GM12878 (cell line): Measurements from ENCODE around the gene RAB44. TPM values are rescaled to one million over a fixed set of nuclear protein-coding genes. Genes with fewer than 3 reads are reported as not detected.

Source experiments
- ATAC-seq: fragments of 200-7000 bp; cut with Tn5 transposase; 3 replicates; pipeline ENCODE4 v1.9.1; 2020; ENCODE audit warnings: mild to moderate bottlenecking, moderate library complexity
- BruUV-seq: library from RNA; stranded (reverse); fragments of 400-500 nt; replicated peaks from 2 replicates; lab custom pipeline; 2021; lab: Mats Ljungman, UMichigan
- CTCF ChIA-PET: fragments of 300-600 bp; sonication (Branson Sonifier 250); formaldehyde crosslinking; extraction: SDS; loops from one replicate; lab custom pipeline; 2021; ENCODE audit warnings: inconsistent platforms; lab: Yijun Ruan, JAX
- POLR2A ChIA-PET: fragments of 350-600 bp; formaldehyde crosslinking; extraction: SDS; loops from one replicate; lab custom pipeline; 2021; ENCODE audit warnings: inconsistent platforms; lab: Charles Lee
- RAD21 ChIA-PET: fragments of 300-600 bp; sonication (Branson Sonifier 250); formaldehyde crosslinking; loops from one replicate; lab custom pipeline; 2023; ENCODE audit warnings: antibody characterized with exemption; ENCODE audit not compliant: unreplicated experiment; lab: Charles Lee
- SMC1A ChIA-PET: fragments of 300-600 bp; sonication (Branson Sonifier 250); formaldehyde crosslinking; loops from one replicate; lab custom pipeline; 2023; ENCODE audit not compliant: unreplicated experiment, uncharacterized antibody; lab: Charles Lee
- DNase-seq: peaks from one replicate; pipeline ENCODE4 v3.0.0-alpha.2; 2011; ENCODE audit warnings: low read depth, low spot score
- FAIRE-seq: peaks from 3 replicates; lab custom pipeline; 2011; peaks lifted over from hg19 to GRCh38; lab: Jason Lieb, UNC
- H2AFZ ChIP-seq: 2 replicates; pipeline ENCODE4 v1.6.0; 2011; ENCODE audit warnings: low read depth, low read length, control low read depth; ENCODE audit not compliant: control insufficient read depth
- H3K27ac ChIP-seq: 2 replicates; pipeline ENCODE4 v1.5.1; 2011; ENCODE audit warnings: control low read depth; ENCODE audit not compliant: control insufficient read depth, insufficient read depth
- H3K27me3 ChIP-seq, 2 experiments: replicated peaks in 1 of 2; 2 replicates each; pipeline versions ENCODE4 v1.6.0 to v1.6.1; 2011; ENCODE audit warnings: low read length in 1 of 2; ENCODE audit not compliant: control insufficient read depth in 2 of 2, insufficient read depth in 2 of 2
- H3K36me3 ChIP-seq, 2 experiments: 2 replicates each; pipeline ENCODE4 v1.5.1; 2011; ENCODE audit warnings: low read length in 1 of 2; ENCODE audit not compliant: control insufficient read depth in 2 of 2, insufficient read depth in 2 of 2
- H3K4me1 ChIP-seq: 2 replicates; pipeline ENCODE4 v1.6.1; 2011; ENCODE audit warnings: mild to moderate bottlenecking, low read length, moderate library complexity, mixed read lengths; ENCODE audit not compliant: control insufficient read depth, insufficient read depth
- H3K4me2 ChIP-seq: 2 replicates; pipeline ENCODE4 v1.6.0; 2011; ENCODE audit warnings: control low read depth; ENCODE audit not compliant: control insufficient read depth, insufficient read depth
- H3K4me3 ChIP-seq: fragments of 200-600 bp; sonication (generic); 2 replicates; pipeline ENCODE4 v1.5.1; 2016
- H3K79me2 ChIP-seq: 2 replicates; pipeline ENCODE4 v1.6.0; 2011; ENCODE audit warnings: low read length; ENCODE audit not compliant: control insufficient read depth, insufficient read depth
- H3K9ac ChIP-seq: 2 replicates; pipeline ENCODE4 v1.8.0; 2011; ENCODE audit warnings: low read length, control low read depth, mixed read lengths; ENCODE audit not compliant: control insufficient read depth, insufficient read depth
- H3K9me3 ChIP-seq: replicated peaks from 3 replicates; pipeline ENCODE4 v1.5.1; 2011; ENCODE audit warnings: mild to moderate bottlenecking, low read length; ENCODE audit not compliant: control insufficient read depth, insufficient read depth
- H4K20me1 ChIP-seq: 2 replicates; pipeline ENCODE4 v1.6.0; 2011; ENCODE audit not compliant: control insufficient read depth, insufficient read depth
- DPF2 ChIP-seq: fragments of 450-650 bp; IDR thresholded peaks from 2 replicates; pipeline ENCODE4 v1.6.1; 2017; ENCODE audit warnings: mild to moderate bottlenecking
- EED ChIP-seq: sonication (generic); IDR thresholded peaks from 2 replicates; pipeline ENCODE4 v1.6.1; 2016; ENCODE audit warnings: antibody characterized with exemption, low read depth
- EZH2 ChIP-seq: IDR thresholded peaks from 2 replicates; pipeline ENCODE4 v1.6.1; 2012; ENCODE audit warnings: low read depth, mild to moderate bottlenecking, control low read depth, inconsistent platforms, low read length, borderline replicate concordance; ENCODE audit not compliant: control insufficient read depth
- FOS ChIP-seq: IDR thresholded peaks from 3 replicates; pipeline ENCODE4 v1.6.1; 2011; ENCODE audit warnings: borderline replicate concordance; ENCODE audit not compliant: insufficient read length; ENCODE audit errors: extremely low read depth
- KAT2A ChIP-seq: conservative IDR thresholded peaks from 2 replicates; pipeline ENCODE4 v1.6.1; 2011; ENCODE audit warnings: low read depth, low read length; ENCODE audit not compliant: control insufficient read depth
- NBN ChIP-seq: fragments of 450-650 bp; IDR thresholded peaks from 2 replicates; pipeline ENCODE4 v1.6.1; 2016
- POLR2A ChIP-seq: IDR thresholded peaks from 2 replicates; pipeline ENCODE4 v1.6.1; 2011; ENCODE audit warnings: low read depth, mild to moderate bottlenecking, low read length
- TCF3 ChIP-seq: IDR thresholded peaks from 2 replicates; pipeline ENCODE4 v1.6.1; 2012; ENCODE audit warnings: low read depth, mild to moderate bottlenecking, low read length, borderline replicate concordance; ENCODE audit not compliant: insufficient read depth
- TCF7 ChIP-seq: IDR thresholded peaks from 2 replicates; pipeline ENCODE4 v1.6.1; 2014; ENCODE audit warnings: antibody characterized with exemption, borderline replicate concordance
- WGBS: methylation state at CpG from one replicate; pipeline ENCODE4 v1.1.6; 2016; ENCODE audit warnings: low lambda C conversion rate; ENCODE audit not compliant: insufficient replicate concordance, insufficient coverage; ENCODE audit errors: missing lambda C conversion rate; 5-methylcytosine and 5-hydroxymethylcytosine counted together
- in situ Hi-C: fragments of 300-500 bp; cut with MboI; formaldehyde crosslinking; loops from 9 replicates; pipeline ENCODE4 v1.14.3; 2018; ENCODE audit warnings: mixed read lengths
- intact Hi-C: fragments of 100-400 bp; cut with micrococcal nuclease; formaldehyde crosslinking; loops from one replicate; pipeline ENCODE4 v1.14.2; 2022; ENCODE audit not compliant: unreplicated experiment
- polyA plus RNA-seq, 11 experiments: library from polyadenylated mRNA; depleted of rRNA in 4 of 11; unstranded in 6 of 11; stranded (reverse) in 5 of 11; fragments of >200 nt; fragmentation: Nextera tagmentation in 4 of 11; fragmentation: Illumina TruSeq in 1 of 11; extraction: Ambion mirVana in 4 of 11; extraction: Trizol in 1 of 11; gene quantifications; 1 replicate in 1 of 11; 2 replicates in 10 of 11; pipeline versions ENCODE4 v1.2.1 to v1.2.3, GENCODE V29; 2011 to 2016; ENCODE audit warnings: inconsistent platforms in 2 of 11, missing spikeins in 2 of 11, low read depth in 1 of 11
- total RNA-seq, 4 experiments: library from RNA; depleted of rRNA in 3 of 4; stranded (reverse); fragments of >200 nt in 3 of 4; fragmentation: Illumina TruSeq in 1 of 4; extraction: Trizol in 1 of 4; gene quantifications; 2 replicates each; pipeline versions ENCODE4 v1.2.1 to v1.2.3, GENCODE V29; 2013 to 2021

The RAB44 gene
- total and polyA plus RNA-seq, 10 of the 15 experiments (the other 5 are each of a cell fraction or from before 2014, with no cell fraction given): 0.01 to 0.08 (median 0.05) TPM; not detected in 2

DNA sequence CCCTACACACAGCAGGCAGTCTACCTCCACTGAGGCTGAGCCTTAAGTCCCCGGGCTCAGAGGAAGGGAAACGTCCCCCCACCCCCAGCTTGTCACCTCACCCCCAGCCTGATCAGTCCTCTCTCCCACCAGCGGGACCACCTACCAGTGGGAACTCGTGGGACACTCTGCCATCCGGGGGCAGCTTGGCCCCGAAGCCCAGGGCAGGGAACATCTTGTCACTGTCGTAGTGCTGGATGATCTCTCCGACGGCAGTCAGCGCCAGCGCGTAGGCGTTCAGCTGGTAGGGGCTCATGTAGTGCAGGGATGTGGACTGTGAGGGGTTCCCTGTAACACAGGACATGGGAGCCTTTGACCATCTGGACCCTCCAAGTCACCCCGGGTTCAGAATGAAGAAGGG lies 48.6 kb downstream of the RAB44 start:
- RAD21 ChIA-PET: no interaction called here
- POLR2A ChIA-PET: no interaction called here
- in situ Hi-C loops (no loop called here), intact Hi-C loops (no loop called here)
- Histone ChIP-seq H3K4me3 (no peak overlapping the region), H3K79me2 (no peaks in the 10 kb centered on the region), H3K27me3 (no peaks in the 10 kb centered on the region), H3K4me1 (no peaks in the 10 kb centered on the region; the same call in 1 of the 2 replicates), H3K9me3 (no peaks in the 10 kb centered on the region; the same call in 1 of the 3 replicates), H3K27ac (no peak overlapping the region), H4K20me1 (no peaks in the 10 kb centered on the region), H3K4me2 (no peak overlapping the region), H3K9ac (no peak overlapping the region), H3K36me3 (peaks cover 0 to 2% of the 10 kb centered on the region in 2 experiments; a peak in 2 of 4 replicates), H2AFZ (no peak overlapping the region)
- WGBS: 93% methylated on average over 13 of the region's 14 CpGs
- TF ChIP-seq TCF3: no peak
- DNase-seq (no peak), FAIRE-seq (no peak), ATAC-seq (no peak)
- SMC1A ChIA-PET: no interaction called here
- CTCF ChIA-PET: no interaction called here
- no TSS peak for BruUV-seq

DNA sequence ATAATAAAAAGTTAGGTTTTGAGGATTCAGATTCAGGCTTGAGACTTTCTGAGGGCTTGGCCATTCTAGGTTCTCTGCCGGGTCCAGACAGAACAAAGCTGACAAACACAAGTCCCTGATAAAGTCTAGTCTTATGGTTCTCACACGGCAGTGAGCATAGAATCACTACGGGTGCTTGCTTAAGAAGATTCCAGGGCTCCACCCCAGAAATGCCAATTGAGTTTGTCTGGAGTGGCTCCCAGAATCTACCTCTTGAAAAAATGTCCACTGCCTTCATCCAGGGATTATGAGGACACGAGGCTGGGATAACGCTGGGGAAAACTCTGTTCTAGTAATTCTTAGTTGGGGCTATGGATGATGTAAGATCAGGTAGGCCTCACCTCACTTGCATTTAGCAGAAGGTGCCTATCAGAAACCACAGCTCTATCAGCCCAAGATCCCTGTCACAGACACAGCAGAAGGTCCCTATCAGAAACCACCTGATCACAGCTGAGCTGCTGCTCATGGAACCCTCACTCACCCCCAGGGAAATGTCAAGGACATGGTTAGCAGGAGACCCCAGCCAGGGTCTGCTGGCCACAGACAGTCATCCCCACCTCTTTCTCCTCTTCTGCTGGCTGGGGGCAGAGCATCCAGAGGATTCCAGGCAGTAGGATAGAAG lies 52.3 kb downstream of the RAB44 start:
- WGBS: 82% methylated on average over 5 of the region's 5 CpGs
- Histone ChIP-seq H2AFZ (no peak overlapping the region), H3K4me1 (peaks cover 30% of the 10 kb centered on the region), H3K79me2 (peaks cover 9% of the 10 kb centered on the region), H3K4me2 (no peak overlapping the region), H3K9me3 (no peaks in the 10 kb centered on the region; the same call in 1 of the 3 replicates), H3K9ac (no peak overlapping the region), H3K36me3 (peaks cover 0 to 2% of the 10 kb centered on the region in 2 experiments; a peak in 2 of 4 replicates), H3K27me3 (no peaks in the 10 kb centered on the region), H4K20me1 (no peaks in the 10 kb centered on the region), H3K27ac (no peak overlapping the region), H3K4me3 (no peak overlapping the region)
- ChIA-PET RAD21 (interaction anchor here (1.6 to 1.9 kb wide), 2 partner anchors 16 to 135 kb away, joined by 3 to 5 read pairs; no protein-coding TSS in a partner anchor), POLR2A (no interaction called here), CTCF (interaction anchor here (0.6 to 1.5 kb wide), 3 partner anchors 25 to 138 kb away, joined by 3 to 4 read pairs (median 3); no protein-coding TSS in a partner anchor), SMC1A (no interaction called here)
- in situ Hi-C loops (loop anchor here (5.0 kb wide), 1 partner anchor 128 kb away; no protein-coding TSS in a partner anchor), intact Hi-C loops (no loop called here)
- TF ChIP-seq EED (no peak), FOS (no peak), NBN (no peak), DPF2 (no peak), KAT2A (no peak), EZH2 (no peak), POLR2A (no peak), TCF7 (no peak)
- FAIRE-seq (no peak), ATAC-seq (no peak), DNase-seq (no peak)
- TSS peak; percentile 20 for BruUV-seq
